ENCODE measurements around the gene SLC4A1AP. TPM values are rescaled to one million over a fixed set of nuclear protein-coding genes. Genes with fewer than 3 reads are reported as not detected.

SLC4A1AP gene
- total and polyA plus RNA-seq, 2 experiments from 2014 or later = 24.3 to 29.2 TPM

GRCh38 chr2:27685577-27685976 is 21.9 kb downstream of the SLC4A1AP start:
- no peak for TF ChIP-seq CTCF (conservative IDR thresholded peaks at IDR 0.05; ENCODE audit: low read depth in 2 of 2)
- no peak for TF ChIP-seq EZH2phosphoT487 (IDR thresholded peaks at IDR 0.05; ENCODE audit: unreplicated experiment)
- no peak for TF ChIP-seq POLR2AphosphoS5 (IDR thresholded peaks at IDR 0.05; ENCODE audit: low read depth)
- TF ChIP-seq ZNF114 (CRISPR knock-in tag; IDR thresholded peaks at IDR 0.05) = no peak
- TF ChIP-seq STAT1 (IDR thresholded peaks at IDR 0.05; ENCODE audit: unreplicated experiment) = no peak
- no peak for TF ChIP-seq ZNF462 (CRISPR knock-in tag; IDR thresholded peaks at IDR 0.05)
- no peak for TF ChIP-seq EZH2 (IDR thresholded peaks at IDR 0.05; ENCODE audit: low read depth, unreplicated experiment)
- TF ChIP-seq CREB1 (CRISPR knock-in tag; IDR thresholded peaks at IDR 0.05; ENCODE audit: low read depth) = no peak
- no peak for TF ChIP-seq ZNF331 (CRISPR knock-in tag; IDR thresholded peaks at IDR 0.05; ENCODE audit: low read depth)
- TF ChIP-seq ETS1 (IDR thresholded peaks at IDR 0.05) = no peak
- no peak for TF ChIP-seq NANOG (IDR thresholded peaks at IDR 0.05; ENCODE audit: borderline replicate concordance)
- Histone ChIP-seq H2AFZ (no peak overlapping the region), H3K4me1 (ENCODE audit: insufficient read depth) (no peaks in the 10 kb centered on the region), H3K27ac (ENCODE audit: low read depth) (no peak overlapping the region), H3K79me2 (replicated peaks; ENCODE audit: insufficient read depth) (no peaks in the 10 kb centered on the region), H3K4me3 (no peak overlapping the region), H3K9me2 (ENCODE audit: insufficient read depth) (no peaks in the 10 kb centered on the region), H3F3A (replicated peaks; ENCODE audit: low read depth) (no peaks in the 10 kb centered on the region), H3K27me3 (ENCODE audit: insufficient read depth) (no peaks in the 10 kb centered on the region), H3K4me2 (no peak overlapping the region), H4K20me1 (replicated peaks; ENCODE audit: insufficient read depth) (no peaks in the 10 kb centered on the region; the same call in 1 of the 2 replicates), H3K36me3 (ENCODE audit: insufficient read depth) (peaks cover 7% of the 10 kb centered on the region; the same call in 1 of the 2 replicates)
- ATAC-seq (no peak), DNase-seq (ENCODE audit: low spot score) (no peak)
- Mint-ChIP-seq H3K27me3 (ENCODE audit: insufficient read depth, low read depth, poor library complexity) (peaks cover 6% of the 10 kb centered on the region), H3K36me3 (ENCODE audit: low read depth) (peaks cover 22% of the 10 kb centered on the region), H3K4me1 (no peaks in the 10 kb centered on the region), H3K4me3 (no peak overlapping the region), H3K27ac (no peak overlapping the region), H3K9me3 (no peaks in the 10 kb centered on the region)

Data from GM23338 (cell line).